ENCODE results near the gene PANK2. TPM values are rescaled to one million over a fixed set of nuclear protein-coding genes. Genes with fewer than 3 reads are reported as not detected.

PANK2 gene
- total RNA-seq, 1 donor = 57.2 TPM

DNA sequence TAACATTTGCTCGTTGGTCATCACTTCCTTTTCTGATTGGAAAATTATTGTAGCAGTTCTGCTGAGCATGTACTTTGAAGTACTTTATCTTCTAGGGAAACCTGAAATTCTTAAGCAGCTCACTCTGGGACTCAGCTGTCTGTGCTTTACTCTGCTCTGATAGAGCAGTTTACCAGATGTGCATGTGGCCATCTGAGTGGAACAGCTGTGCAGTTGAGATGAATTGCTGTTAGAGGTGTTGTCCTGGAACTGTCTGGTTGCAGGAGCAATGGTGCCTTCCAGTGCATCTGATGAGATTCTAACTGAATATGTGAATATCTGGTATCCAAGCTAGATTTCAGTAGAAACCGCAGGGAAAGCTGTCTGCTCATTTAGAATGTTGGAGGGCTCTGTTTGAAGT lies 27.2 kb downstream of the PANK2 start:
- Histone ChIP-seq H2AFZ (ENCODE audit: low read length) (no peak overlapping the region), H3K79me2 (ENCODE audit: insufficient read depth, low read length) (peaks cover 94% of the 10 kb centered on the region), H3K4me1 (ENCODE audit: insufficient read depth, low read length) (peaks cover 7% of the 10 kb centered on the region), H3K4me2 (ENCODE audit: insufficient read depth, low read length) (no peak overlapping the region), H3K9me3 (ENCODE audit: low read depth, low read length) (no peaks in the 10 kb centered on the region), H3K36me3 (ENCODE audit: insufficient read depth, low read length) (peaks cover 76% of the 10 kb centered on the region), H3K27me3 (ENCODE audit: insufficient read depth, low read length) (no peaks in the 10 kb centered on the region), H3K27ac (ENCODE audit: low read depth, low read length) (no peak overlapping the region), H4K20me1 (ENCODE audit: insufficient read depth, low read length) (peaks cover 62% of the 10 kb centered on the region), H3K4me3 (ENCODE audit: insufficient read depth, low read length) (no peak overlapping the region)
- TF ChIP-seq CTCF (IDR thresholded peaks at IDR 0.05; ENCODE audit: extremely low read depth, low read depth, low read length) = no peak
- no peak for DNase-seq (ENCODE audit: insufficient read length, low spot score, missing footprints)

GRCh38 chr20:3919352-3919751 lies 30.2 kb downstream of the PANK2 start:
- Histone ChIP-seq H2AFZ (ENCODE audit: low read length) (no peak overlapping the region), H3K27ac (ENCODE audit: low read depth, low read length) (peak overlapping the region; percentile 52), H4K20me1 (ENCODE audit: insufficient read depth, low read length) (peaks cover 67% of the 10 kb centered on the region), H3K36me3 (ENCODE audit: insufficient read depth, low read length) (peaks cover 62% of the 10 kb centered on the region), H3K4me2 (ENCODE audit: insufficient read depth, low read length) (no peak overlapping the region), H3K27me3 (ENCODE audit: insufficient read depth, low read length) (no peaks in the 10 kb centered on the region), H3K79me2 (ENCODE audit: insufficient read depth, low read length) (peaks cover 97% of the 10 kb centered on the region), H3K4me1 (ENCODE audit: insufficient read depth, low read length) (peaks cover 29% of the 10 kb centered on the region), H3K9me3 (ENCODE audit: low read depth, low read length) (no peaks in the 10 kb centered on the region), H3K4me3 (ENCODE audit: insufficient read depth, low read length) (no peak overlapping the region)
- peak; percentile 41 for DNase-seq (ENCODE audit: insufficient read length, low spot score, missing footprints)
- no peak for TF ChIP-seq CTCF (IDR thresholded peaks at IDR 0.05; ENCODE audit: extremely low read depth, low read depth, low read length)

GRCh38 chr20:3922223-3922982 lies 33.2 kb downstream of the PANK2 start:
- no peak overlapping the region for H2AFZ ChIP-seq (ENCODE audit: low read length)
- no peak overlapping the region for H3K4me2 ChIP-seq (ENCODE audit: insufficient read depth, low read length)
- H3K9me3 ChIP-seq (ENCODE audit: low read depth, low read length) = no peaks in the 10 kb centered on the region
- peak overlapping the region; percentile 5 for H3K27ac ChIP-seq (ENCODE audit: low read depth, low read length)
- peaks cover 86% of the 10 kb centered on the region for H3K79me2 ChIP-seq (ENCODE audit: insufficient read depth, low read length)
- peak; percentile 8 for DNase-seq (ENCODE audit: insufficient read length, low spot score, missing footprints)
- H3K27me3 ChIP-seq (ENCODE audit: insufficient read depth, low read length) = no peaks in the 10 kb centered on the region
- no peak overlapping the region for H3K4me3 ChIP-seq (ENCODE audit: insufficient read depth, low read length)
- no peak for TF ChIP-seq CTCF (IDR thresholded peaks at IDR 0.05; ENCODE audit: extremely low read depth, low read depth, low read length)
- peaks cover 50% of the 10 kb centered on the region for H4K20me1 ChIP-seq (ENCODE audit: insufficient read depth, low read length)
- peaks cover 35% of the 10 kb centered on the region for H3K4me1 ChIP-seq (ENCODE audit: insufficient read depth, low read length)
- peaks cover 51% of the 10 kb centered on the region for H3K36me3 ChIP-seq (ENCODE audit: insufficient read depth, low read length)

GRCh38 chr20:3922983-3923339 lies 33.8 kb downstream of the PANK2 start:
- Histone ChIP-seq H3K9me3 (ENCODE audit: low read depth, low read length) (no peaks in the 10 kb centered on the region), H3K4me1 (ENCODE audit: insufficient read depth, low read length) (peaks cover 39% of the 10 kb centered on the region), H3K4me3 (ENCODE audit: insufficient read depth, low read length) (no peak overlapping the region), H3K27me3 (ENCODE audit: insufficient read depth, low read length) (no peaks in the 10 kb centered on the region), H4K20me1 (ENCODE audit: insufficient read depth, low read length) (peaks cover 50% of the 10 kb centered on the region), H3K79me2 (ENCODE audit: insufficient read depth, low read length) (peaks cover 83% of the 10 kb centered on the region), H3K36me3 (ENCODE audit: insufficient read depth, low read length) (peaks cover 51% of the 10 kb centered on the region), H3K27ac (ENCODE audit: low read depth, low read length) (peak overlapping the region; percentile 5), H3K4me2 (ENCODE audit: insufficient read depth, low read length) (no peak overlapping the region), H2AFZ (ENCODE audit: low read length) (no peak overlapping the region)
- DNase-seq (ENCODE audit: insufficient read length, low spot score, missing footprints) = peak; percentile 1
- TF ChIP-seq CTCF (IDR thresholded peaks at IDR 0.05; ENCODE audit: extremely low read depth, low read depth, low read length) = no peak
